Measurements from ENCODE around the gene MYBPC3. TPM values are rescaled to one million over a fixed set of nuclear protein-coding genes. Genes with fewer than 3 reads are reported as not detected.

The MYBPC3 gene
- total RNA-seq, 1 donor from 2014 or later: not detected

DNA sequence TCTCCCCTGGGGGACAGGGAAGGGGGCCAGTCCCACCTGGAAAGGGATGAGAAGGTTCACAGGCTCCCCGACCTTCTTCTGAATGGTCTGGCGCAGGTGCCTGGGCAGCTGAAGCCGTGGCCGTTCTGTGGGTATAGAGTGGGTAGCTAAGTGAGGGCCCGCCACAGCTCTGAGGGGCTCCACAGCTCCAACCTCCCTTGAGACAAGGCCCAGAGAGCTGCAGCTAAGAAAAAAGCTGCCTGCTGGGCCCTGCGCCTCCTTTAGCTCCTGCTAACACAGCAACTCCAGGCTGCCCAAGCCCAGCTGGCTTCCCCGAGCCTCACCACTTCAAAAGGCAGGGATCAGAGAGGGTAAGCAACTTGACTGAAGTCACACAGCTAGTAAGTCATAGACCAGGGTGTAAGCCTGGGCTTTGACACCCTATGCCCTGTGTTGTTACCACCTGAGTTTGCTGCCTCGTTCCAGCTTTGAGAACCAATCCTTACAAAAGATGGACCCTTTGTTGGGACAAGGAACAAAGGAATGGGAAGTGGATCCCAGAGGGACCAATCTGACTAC is 18.5 kb downstream of the MYBPC3 start:
- Mint-ChIP-seq H3K27ac (ENCODE audit: unreplicated experiment) (no peak overlapping the region), H3K27me3 (ENCODE audit: unreplicated experiment) (no peaks in the 10 kb centered on the region), H3K4me3 (ENCODE audit: unreplicated experiment) (no peak overlapping the region), H3K9me3 (ENCODE audit: unreplicated experiment) (peaks cover 1% of the 10 kb centered on the region), H3K4me1 (ENCODE audit: low read depth, unreplicated experiment) (peaks cover 6% of the 10 kb centered on the region), H3K36me3 (ENCODE audit: unreplicated experiment) (no peaks in the 10 kb centered on the region)
- TF ChIP-seq, protein P1, sequence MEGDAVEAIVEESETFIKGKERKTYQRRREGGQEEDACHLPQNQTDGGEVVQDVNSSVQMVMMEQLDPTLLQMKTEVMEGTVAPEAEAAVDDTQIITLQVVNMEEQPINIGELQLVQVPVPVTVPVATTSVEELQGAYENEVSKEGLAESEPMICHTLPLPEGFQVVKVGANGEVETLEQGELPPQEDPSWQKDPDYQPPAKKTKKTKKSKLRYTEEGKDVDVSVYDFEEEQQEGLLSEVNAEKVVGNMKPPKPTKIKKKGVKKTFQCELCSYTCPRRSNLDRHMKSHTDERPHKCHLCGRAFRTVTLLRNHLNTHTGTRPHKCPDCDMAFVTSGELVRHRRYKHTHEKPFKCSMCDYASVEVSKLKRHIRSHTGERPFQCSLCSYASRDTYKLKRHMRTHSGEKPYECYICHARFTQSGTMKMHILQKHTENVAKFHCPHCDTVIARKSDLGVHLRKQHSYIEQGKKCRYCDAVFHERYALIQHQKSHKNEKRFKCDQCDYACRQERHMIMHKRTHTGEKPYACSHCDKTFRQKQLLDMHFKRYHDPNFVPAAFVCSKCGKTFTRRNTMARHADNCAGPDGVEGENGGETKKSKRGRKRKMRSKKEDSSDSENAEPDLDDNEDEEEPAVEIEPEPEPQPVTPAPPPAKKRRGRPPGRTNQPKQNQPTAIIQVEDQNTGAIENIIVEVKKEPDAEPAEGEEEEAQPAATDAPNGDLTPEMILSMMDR (IDR thresholded peaks at IDR 0.05; ENCODE audit: partially characterized antibody, unreplicated experiment): no peak
- no peak for DNase-seq

- peaks cover under 1% of the 10 kb centered on the region for H3K9me3 Mint-ChIP-seq (ENCODE audit: unreplicated experiment)
- no peaks in the 10 kb centered on the region for H3K27me3 Mint-ChIP-seq (ENCODE audit: unreplicated experiment)
- H3K27ac Mint-ChIP-seq (ENCODE audit: unreplicated experiment): no peak overlapping the region
- H3K4me3 Mint-ChIP-seq (ENCODE audit: unreplicated experiment): no peak overlapping the region
- no peaks in the 10 kb centered on the region for H3K36me3 Mint-ChIP-seq (ENCODE audit: unreplicated experiment)
- H3K4me1 Mint-ChIP-seq (ENCODE audit: low read depth, unreplicated experiment): peaks cover 6% of the 10 kb centered on the region
- DNase-seq: no peak
- TF ChIP-seq, protein P1 (IDR thresholded peaks at IDR 0.05; ENCODE audit: partially characterized antibody, unreplicated experiment): no peak
These were observed 19.0 kb downstream of the MYBPC3 start for GRCh38 chr11:47333526-47333845.

GRCh38 chr11:47332791-47333525 is 19.5 kb downstream of the MYBPC3 start:
- Mint-ChIP-seq H3K27ac (ENCODE audit: unreplicated experiment) (no peak overlapping the region), H3K4me1 (ENCODE audit: low read depth, unreplicated experiment) (peaks cover 6% of the 10 kb centered on the region), H3K27me3 (ENCODE audit: unreplicated experiment) (no peaks in the 10 kb centered on the region), H3K4me3 (ENCODE audit: unreplicated experiment) (no peak overlapping the region), H3K36me3 (ENCODE audit: unreplicated experiment) (no peaks in the 10 kb centered on the region), H3K9me3 (ENCODE audit: unreplicated experiment) (peaks cover 1% of the 10 kb centered on the region)
- DNase-seq: no peak
- TF ChIP-seq, protein P1 (IDR thresholded peaks at IDR 0.05; ENCODE audit: partially characterized antibody, unreplicated experiment): no peak

GRCh38 chr11:47332303-47332711 is 20.2 kb downstream of the MYBPC3 start:
- Mint-ChIP-seq H3K27me3 (ENCODE audit: unreplicated experiment) (no peaks in the 10 kb centered on the region), H3K4me1 (ENCODE audit: low read depth, unreplicated experiment) (peaks cover 6% of the 10 kb centered on the region), H3K36me3 (ENCODE audit: unreplicated experiment) (no peaks in the 10 kb centered on the region), H3K4me3 (ENCODE audit: unreplicated experiment) (no peak overlapping the region), H3K9me3 (ENCODE audit: unreplicated experiment) (peaks cover 1% of the 10 kb centered on the region), H3K27ac (ENCODE audit: unreplicated experiment) (no peak overlapping the region)
- DNase-seq: no peak
- TF ChIP-seq, protein P1 (IDR thresholded peaks at IDR 0.05; ENCODE audit: partially characterized antibody, unreplicated experiment): no peak

Data from glutamatergic neuron (in vitro differentiated cells).